ENCODE measurements around the gene PPP1R12A. TPM values are rescaled to one million over a fixed set of nuclear protein-coding genes. Genes with fewer than 3 reads are reported as not detected.

PPP1R12A gene
- total and polyA plus RNA-seq, 2 of the 4 experiments (the other 2 are of a cell fraction): 47.7 to 112 TPM

- ATAC-seq (ENCODE audit: low read depth): no peak
- H2AK9ac ChIP-seq (replicated peaks; ENCODE audit: low read depth, low read length, poor library complexity): no peak overlapping the region
- H3K27ac ChIP-seq (ENCODE audit: insufficient read depth, low read length): no peak overlapping the region
- no peak overlapping the region for H3K56ac ChIP-seq (ENCODE audit: extremely low read depth, insufficient read depth, low read length)
- no peak overlapping the region for H3K18ac ChIP-seq (ENCODE audit: low read depth, low read length)
- H3K4me3 ChIP-seq (ENCODE audit: insufficient read depth, low read depth, low read length): no peak overlapping the region
- H2AK5ac ChIP-seq (ENCODE audit: low read depth, low read length): no peak overlapping the region
- no peaks in the 10 kb centered on the region for H4K20me1 ChIP-seq (ENCODE audit: insufficient read depth, low read length)
- H3K4me1 ChIP-seq (ENCODE audit: control insufficient read depth, insufficient read depth, low read length): no peaks in the 10 kb centered on the region
- BruUV-seq (replicated peaks): no TSS peak
- H4K91ac ChIP-seq (ENCODE audit: insufficient read depth, low read depth, low read length): no peak overlapping the region
- H3K27me3 ChIP-seq (ENCODE audit: control insufficient read depth, insufficient read depth, low read length): no peaks in the 10 kb centered on the region
- POLR2A ChIA-PET (ENCODE audit: unreplicated experiment): no interaction called here
- no peak overlapping the region for H2BK20ac ChIP-seq (ENCODE audit: low read depth, low read length)
- H3K9me1 ChIP-seq (ENCODE audit: insufficient read depth, low read length): no peaks in the 10 kb centered on the region
- H2BK15ac ChIP-seq (ENCODE audit: low read depth, low read length): no peak overlapping the region
- H3K14ac ChIP-seq (replicated peaks; ENCODE audit: low read depth, low read length): no peak overlapping the region
- no peaks in the 10 kb centered on the region for H3K36me3 ChIP-seq (ENCODE audit: control insufficient read depth, insufficient read depth, low read length)
- in situ Hi-C loops (cut with MboI; ENCODE audit: low sequenced_read_pairs) (no loop called here), intact Hi-C loops (cut with micrococcal nuclease) (no loop called here), dilution Hi-C loops (cut with HindIII; ENCODE audit: low sequenced_read_pairs, unreplicated experiment) (no loop called here)
- H3K9ac ChIP-seq (ENCODE audit: low read depth, low read length): no peak overlapping the region
- no peak overlapping the region for H3K4me2 ChIP-seq (ENCODE audit: low read depth, low read length)
- H4K8ac ChIP-seq (ENCODE audit: low read depth in 2 of 2, low read length in 2 of 2): no peak overlapping the region
- no peak overlapping the region for H2BK5ac ChIP-seq (ENCODE audit: low read depth, low read length, poor library complexity, severe bottlenecking)
- H3K4ac ChIP-seq (ENCODE audit: low read depth, low read length): no peak overlapping the region
- no peak overlapping the region for H4K5ac ChIP-seq (ENCODE audit: low read depth, low read length)
- no CpG with 5 or more reads among the region's 1 CpG for WGBS, 2 experiments (ENCODE audit: extremely low coverage in 2 of 2, insufficient read length in 1 of 2)
- CTCF ChIA-PET: no interaction called here
- peak; percentile 16 for DNase-seq
- H2BK120ac ChIP-seq (ENCODE audit: low read depth, low read length): no peak overlapping the region
- H2AFZ ChIP-seq (replicated peaks; ENCODE audit: low read length, poor library complexity): no peak overlapping the region
- TF ChIP-seq RFX5 (IDR thresholded peaks at IDR 0.05; ENCODE audit: low read depth, low read length) (no peak), FOS (IDR thresholded peaks at IDR 0.05; ENCODE audit: low read depth, low read length) (no peak), CHD1 (IDR thresholded peaks at IDR 0.05; ENCODE audit: low read depth, low read length) (no peak), SMC3 (IDR thresholded peaks at IDR 0.05; ENCODE audit: low read depth, low read length) (no peak), MXI1 (IDR thresholded peaks at IDR 0.05; ENCODE audit: borderline replicate concordance, low read depth, low read length) (no peak), RCOR1 (IDR thresholded peaks at IDR 0.05; ENCODE audit: insufficient replicate concordance, low read length) (no peak), CEBPB (IDR thresholded peaks at IDR 0.05; ENCODE audit: low read depth, low read length) (no peak), CTCF (conservative IDR thresholded peaks at IDR 0.05; ENCODE audit: low read depth, low read length) (no peak), NFE2L2 (IDR thresholded peaks at IDR 0.05; ENCODE audit: low read depth, low read length) (no peak), ELK1 (IDR thresholded peaks at IDR 0.05; ENCODE audit: borderline replicate concordance, low read depth, low read length) (no peak), MAFK (IDR thresholded peaks at IDR 0.05; ENCODE audit: low read depth, low read length) (no peak), USF2 (IDR thresholded peaks at IDR 0.05; ENCODE audit: low read depth, low read length) (no peak), POLR2A (IDR thresholded peaks at IDR 0.05; ENCODE audit: low read depth, low read length) (no peak), MAZ (IDR thresholded peaks at IDR 0.05; ENCODE audit: borderline replicate concordance, low read depth, low read length) (no peak), BHLHE40 (IDR thresholded peaks at IDR 0.05; ENCODE audit: low read depth, low read length) (no peak)
- H3K9me3 ChIP-seq (ENCODE audit: control insufficient read depth, insufficient read depth, low read length): peaks cover 6% of the 10 kb centered on the region
- H3K79me1 ChIP-seq (ENCODE audit: low read depth in 1 of 2, low read length in 2 of 2): no peaks in the 10 kb centered on the region
- H3K23ac ChIP-seq (ENCODE audit: low read depth, low read length): no peak overlapping the region
These were observed 173.6 kb downstream of the PPP1R12A start for GRCh38 chr12:79761341-79761740.
